Psoas muscle (tissue), 8 donors: Measurements from ENCODE around the gene STAT6. TPM values are rescaled to one million over a fixed set of nuclear protein-coding genes. Genes with fewer than 3 reads are reported as not detected.
"Not testable (repeated sequence)": the region's sequence is repeated elsewhere in the genome, so short reads cannot be mapped to it uniquely, and the experiment has no call there.

Experiments
- ATAC-seq, 4 donors: fragments of 200-7000 bp; cut with Tn5 transposase; one replicate each; pipeline ENCODE4 v1.9.1; 2020; ENCODE audit warnings: moderate library complexity in 3 of 4, mild to moderate bottlenecking in 2 of 4
- DNase-seq, 2 donors: peaks; one replicate each; pipeline ENCODE4 v3.0.0-alpha.2; 2020
- H3K27ac ChIP-seq: fragments of 200-600 bp; one replicate; pipeline ENCODE4 v1.8.0; 2022
- H3K27me3 ChIP-seq, 3 donors: fragments of 200-600 bp in 1 of 3; one replicate each; pipeline versions ENCODE4 v1.6.1 to v1.8.0; 2013 to 2022; ENCODE audit warnings: low read length in 2 of 3, mild to moderate bottlenecking in 2 of 3, moderate library complexity in 1 of 3; ENCODE audit not compliant: insufficient read depth in 3 of 3
- H3K36me3 ChIP-seq, 2 donors: fragments of 200-600 bp in 1 of 2; one replicate each; pipeline versions ENCODE4 v1.6.1 to v1.8.0; 2013 to 2022; ENCODE audit warnings: low read depth in 1 of 2, mild to moderate bottlenecking in 1 of 2, moderate library complexity in 1 of 2; ENCODE audit not compliant: insufficient read depth in 1 of 2
- H3K4me1 ChIP-seq: fragments of 200-600 bp; one replicate; pipeline ENCODE4 v1.8.0; 2022
- H3K4me3 ChIP-seq: fragments of 200-600 bp; one replicate; pipeline ENCODE4 v1.8.0; 2022; ENCODE audit warnings: mild to moderate bottlenecking
- H3K9me3 ChIP-seq: fragments of 200-600 bp; one replicate; pipeline ENCODE4 v1.8.0; 2022
- CTCF ChIP-seq: fragments of 200-600 bp; IDR thresholded peaks from one replicate; pipeline ENCODE4 v1.8.0; 2022; ENCODE audit warnings: antibody characterized with exemption
- WGBS, 3 donors: extraction: QIAGEN DNeasy Blood & Tissue Kit; methylation state at CpG; one replicate each; pipeline versions ENCODE4 v1.1.6 to v1.1.7; 2013; 5-methylcytosine and 5-hydroxymethylcytosine counted together
- intact Hi-C, 2 donors: fragments of 100-400 bp; cut with DNase I; formaldehyde crosslinking; loops; one replicate each; pipeline versions ENCODE4 v1.11.0 to v1.14.2; 2022
- polyA plus RNA-seq, 3 donors: library from polyadenylated mRNA; stranded (reverse); fragments of 200-250 nt; gene quantifications; one replicate each; pipeline ENCODE4 v1.2.3, GENCODE V29; 2013
- total RNA-seq, 4 donors: library from RNA; stranded (reverse); fragmentation: NEBNext Ultra II Directional in 2 of 4; extraction: Animal tissue kit (Norgen Biotek cat#: 25700) in 2 of 4; gene quantifications; one replicate each; pipeline versions ENCODE4 v1.2.1 to v1.2.4, GENCODE V29; 2021 to 2023
- donor health status: healthy with polysubstance abuse.
- donor health status: DM: no; HTN: no; CAD: no; lungs with moderate emphysema.
- donor health status: Bipolar disorder and iron deficiency.
- donor health status: healthy.
- donor health status: DM: yes; HTN: yes; CAD: no.
- donor health status: DM: no; HTN: no; CAD: no.
- donor health status: DM: no; HTN: no; CAD: no.
- donor health status: DM: yes; HTN: yes; CAD: no.

STAT6 gene
- total and polyA plus RNA-seq, 7 donors, result 10.4 to 27.7 (median 14.1) TPM

DNA sequence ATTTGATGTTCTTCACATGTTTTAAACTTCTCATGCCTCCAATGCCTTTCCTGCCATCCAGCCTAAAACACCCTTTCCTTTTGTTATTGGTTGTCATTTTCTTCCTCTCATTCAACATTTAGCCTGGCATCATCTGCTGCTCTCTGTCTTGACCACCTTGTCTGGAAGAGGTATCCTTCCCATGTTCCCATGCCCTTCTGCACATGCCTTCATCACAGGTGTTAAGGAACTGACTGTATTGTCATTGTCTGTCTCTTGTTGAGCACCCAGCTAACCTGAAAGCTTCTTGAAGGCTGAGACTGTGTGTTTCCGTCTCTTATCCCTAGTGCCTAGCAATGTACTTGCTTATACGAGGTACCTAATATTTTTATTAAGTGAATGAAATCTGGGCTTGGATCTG lies 12.7 kb upstream of the STAT6 start:
- intact Hi-C loops, result loop anchor here (1.0 to 2.0 kb wide), 3 partner anchors 51 to 59 kb away; no protein-coding TSS in a partner anchor
- ATAC-seq (no peak), DNase-seq (no peak)
- H3K27me3 ChIP-seq, result no peaks in the 10 kb centered on the region
- H3K36me3 ChIP-seq, result no peaks in the 10 kb centered on the region
- H3K4me3 ChIP-seq, result no peak overlapping the region
- no peaks in the 10 kb centered on the region for H3K9me3 ChIP-seq
- peaks cover 8% of the 10 kb centered on the region for H3K4me1 ChIP-seq
- 43 to 55% (median 44%) methylated on average over 2 of the region's 2 CpGs for WGBS, 3 donors
- TF ChIP-seq CTCF, result no peak
- no peak overlapping the region for H3K27ac ChIP-seq

- H3K27me3 ChIP-seq, DNase-seq, H3K27ac ChIP-seq, H3K4me3 ChIP-seq, H3K4me1 ChIP-seq, ATAC-seq, H3K9me3 ChIP-seq, H3K36me3 ChIP-seq, intact Hi-C loops: not testable (repeated sequence)
- 92 to 96% (median 93%) methylated on average over 10 to 11 of the region's 11 CpGs for WGBS, 3 donors
Measured at GRCh38 chr12:57120718-57121117, 9.6 kb upstream of the STAT6 start.

- Histone ChIP-seq H3K36me3 (no peaks in the 10 kb centered on the region), H3K27ac (no peak overlapping the region), H3K4me3 (no peak overlapping the region), H3K4me1 (no peaks in the 10 kb centered on the region), H3K27me3 (no peaks in the 10 kb centered on the region), H3K9me3 (no peaks in the 10 kb centered on the region)
- WGBS, 3 donors, result 79 to 84% (median 84%) methylated on average over 5 of the region's 5 CpGs
- TF ChIP-seq CTCF, result no peak
- ATAC-seq (no peak), DNase-seq (no peak)
- intact Hi-C loops, result no loop called here
Measured at GRCh38 chr12:57119294-57120085, 8.3 kb upstream of the STAT6 start.

DNA sequence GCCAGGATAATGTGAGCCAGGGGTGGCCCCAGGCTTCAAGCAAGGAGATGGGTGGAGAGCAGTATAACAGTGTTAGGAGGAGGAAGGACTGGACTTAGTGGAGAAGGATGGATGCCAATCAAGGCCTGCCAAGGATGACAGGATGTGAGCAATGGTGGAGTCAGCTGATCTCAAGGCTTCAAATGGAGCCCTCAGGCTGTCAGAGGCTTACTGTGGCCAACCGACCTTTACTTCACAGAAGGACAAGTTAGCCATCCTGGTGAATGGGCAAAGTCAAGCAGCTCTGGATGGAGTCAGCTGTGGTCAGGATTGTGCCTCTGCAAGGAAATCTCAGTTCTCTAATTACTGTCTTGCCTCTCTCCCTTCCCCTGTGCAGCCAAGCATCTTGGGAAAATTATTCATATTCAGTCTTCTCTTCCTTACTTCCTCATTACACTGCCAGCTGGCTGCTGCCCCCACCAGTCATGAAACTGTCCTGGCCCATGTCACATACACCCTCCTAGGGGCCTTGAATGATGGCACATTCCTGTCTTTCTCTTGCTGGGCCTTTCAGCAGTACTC lies 7.6 kb upstream of the STAT6 start:
- H3K4me3 ChIP-seq, result no peak overlapping the region
- H3K4me1 ChIP-seq, result no peaks in the 10 kb centered on the region
- DNase-seq (no peak), ATAC-seq (peak; percentile 54 to 60 (median 57))
- no peaks in the 10 kb centered on the region for H3K27me3 ChIP-seq
- no peak for TF ChIP-seq CTCF
- H3K27ac ChIP-seq, result no peak overlapping the region
- H3K36me3 ChIP-seq, result no peaks in the 10 kb centered on the region
- no peaks in the 10 kb centered on the region for H3K9me3 ChIP-seq
- intact Hi-C loops, result no loop called here
- 75 to 91% (median 79%) methylated on average over 1 of the region's 1 CpG for WGBS, 3 donors

DNA sequence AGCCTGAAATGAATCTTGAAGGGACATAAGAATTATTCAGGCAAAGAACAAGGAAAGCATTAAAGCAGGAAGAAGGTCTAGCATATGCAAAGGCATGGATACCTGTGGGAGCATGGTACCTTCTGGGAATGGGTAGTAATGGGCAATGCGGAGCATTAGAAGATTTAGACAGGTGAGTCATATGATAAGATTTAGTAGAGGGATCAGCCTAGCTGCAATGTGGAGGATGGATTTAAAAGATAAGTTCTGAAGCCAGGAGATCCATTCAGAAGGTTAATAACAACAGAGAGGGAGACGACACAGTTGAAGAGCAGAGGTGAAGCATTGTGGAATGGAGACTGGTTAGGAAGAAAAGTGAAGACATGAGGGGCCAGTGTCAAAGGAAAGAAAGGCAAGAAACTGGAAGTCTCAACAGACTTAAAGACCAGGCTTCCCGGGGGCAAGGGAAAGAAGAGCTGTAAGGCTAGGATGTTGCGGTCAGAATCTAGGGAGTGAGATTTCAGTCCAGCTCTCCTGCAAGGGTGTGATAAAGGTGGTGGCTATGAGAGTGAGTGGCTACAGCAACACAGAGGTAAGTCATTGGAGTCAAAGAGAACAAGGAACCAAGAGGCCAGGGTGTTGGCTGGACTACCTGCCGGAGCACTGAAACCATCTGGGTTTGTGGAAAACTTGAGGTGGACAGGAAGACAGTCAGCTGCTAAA lies 5.6 kb upstream of the STAT6 start:
- TF ChIP-seq CTCF, result no peak
- ATAC-seq (no peak), DNase-seq (no peak)
- H3K4me3 ChIP-seq, result no peak overlapping the region
- no peak overlapping the region for H3K27ac ChIP-seq
- H3K27me3 ChIP-seq, result no peaks in the 10 kb centered on the region
- peaks cover 8% of the 10 kb centered on the region for H3K4me1 ChIP-seq
- H3K36me3 ChIP-seq, result no peaks in the 10 kb centered on the region
- no peaks in the 10 kb centered on the region for H3K9me3 ChIP-seq
- 68 to 85% (median 72%) methylated on average over 5 of the region's 5 CpGs for WGBS, 3 donors
- intact Hi-C loops, result no loop called here
